OCI-LY1 (cell line): ENCODE measurements around the gene CPN2.

Experiments
- H2AFZ ChIP-seq: fragments of 200-600 bp; sonication (generic), shearing (Covaris generic); 2 replicates; pipeline ENCODE4 v1.6.0; 2014; ENCODE audit warnings: antibody characterized with exemption, mild to moderate bottlenecking, low read length
- H3F3A ChIP-seq: fragments of 200-600 bp; sonication (generic), shearing (Covaris generic); 2 replicates; pipeline ENCODE4 v1.6.0; 2014; ENCODE audit warnings: mild to moderate bottlenecking, antibody characterized with exemption, low read length, moderate library complexity; ENCODE audit not compliant: insufficient read depth
- H3K27ac ChIP-seq: fragments of 200-600 bp; sonication (generic); 2 replicates; pipeline ENCODE4 v1.5.1; 2014; ENCODE audit warnings: low read length, mixed run types, mild to moderate bottlenecking, low read depth; ENCODE audit not compliant: poor library complexity, severe bottlenecking
- H3K27me3 ChIP-seq: fragments of 200-600 bp; sonication (generic); 2 replicates; pipeline ENCODE4 v1.6.0; 2014; ENCODE audit warnings: antibody characterized with exemption, mild to moderate bottlenecking, low read length, moderate library complexity; ENCODE audit not compliant: insufficient read depth
- H3K36me3 ChIP-seq: fragments of 200-600 bp; sonication (generic); 2 replicates; pipeline ENCODE4 v1.6.1; 2014; ENCODE audit warnings: mild to moderate bottlenecking, antibody characterized with exemption, low read length, moderate library complexity, mixed read lengths; ENCODE audit not compliant: insufficient read depth
- H3K4me1 ChIP-seq: fragments of 200-600 bp; sonication (generic); 2 replicates; pipeline ENCODE4 v1.5.1; 2014; ENCODE audit warnings: mild to moderate bottlenecking, low read length, moderate library complexity; ENCODE audit not compliant: insufficient read depth, severe bottlenecking
- H3K4me2 ChIP-seq: fragments of 200-600 bp; sonication (generic), shearing (Covaris generic); 2 replicates; pipeline ENCODE4 v1.6.1; 2014; ENCODE audit warnings: low read length
- H3K4me3 ChIP-seq: fragments of 200-600 bp; sonication (generic); 2 replicates; pipeline ENCODE4 v1.5.1; 2014; ENCODE audit warnings: low read length, low read depth, mild to moderate bottlenecking, mixed read lengths; ENCODE audit not compliant: poor library complexity, severe bottlenecking
- H3K79me2 ChIP-seq: fragments of 200-600 bp; shearing (Covaris generic); 2 replicates; pipeline ENCODE4 v1.6.1; 2016; ENCODE audit warnings: mixed run types, low read length, mixed read lengths; ENCODE audit not compliant: insufficient read depth
- H3K9ac ChIP-seq: fragments of 200-600 bp; sonication (generic), shearing (Covaris generic); 2 replicates; pipeline ENCODE4 v1.6.1; 2014; ENCODE audit warnings: mild to moderate bottlenecking, low read length, mixed read lengths
- H3K9me2 ChIP-seq: fragments of 200-600 bp; sonication (generic), shearing (Covaris generic); 2 replicates; pipeline ENCODE4 v1.6.1; 2014; ENCODE audit warnings: low read depth, mild to moderate bottlenecking, low read length, mixed read lengths
- H3K9me3 ChIP-seq: fragments of 200-600 bp; shearing (Covaris generic); 2 replicates; pipeline ENCODE4 v1.6.1; 2014; ENCODE audit warnings: low read length, mixed read lengths
- H4K20me1 ChIP-seq: fragments of 200-600 bp; sonication (generic), shearing (Covaris generic); 2 replicates; pipeline ENCODE4 v1.6.0; 2016; ENCODE audit warnings: mild to moderate bottlenecking, low read length; ENCODE audit not compliant: insufficient read depth
- EZH2 ChIP-seq: fragments of 200-600 bp; sonication (generic), shearing (Covaris generic); IDR thresholded peaks from 2 replicates; pipeline ENCODE4 v1.8.0; 2017; ENCODE audit warnings: borderline replicate concordance, mixed run types, mild to moderate bottlenecking, antibody characterized with exemption, low read length, moderate library complexity, mixed read lengths
- TF ChIP-seq, protein P1 (sequence below): fragments of 200-600 bp; sonication (generic), shearing (Covaris generic); IDR thresholded peaks from 2 replicates; pipeline ENCODE4 v1.5.1; 2017; ENCODE audit warnings: mild to moderate bottlenecking, antibody characterized with exemption, low read length, moderate library complexity, mixed read lengths

Gene CPN2

DNA sequence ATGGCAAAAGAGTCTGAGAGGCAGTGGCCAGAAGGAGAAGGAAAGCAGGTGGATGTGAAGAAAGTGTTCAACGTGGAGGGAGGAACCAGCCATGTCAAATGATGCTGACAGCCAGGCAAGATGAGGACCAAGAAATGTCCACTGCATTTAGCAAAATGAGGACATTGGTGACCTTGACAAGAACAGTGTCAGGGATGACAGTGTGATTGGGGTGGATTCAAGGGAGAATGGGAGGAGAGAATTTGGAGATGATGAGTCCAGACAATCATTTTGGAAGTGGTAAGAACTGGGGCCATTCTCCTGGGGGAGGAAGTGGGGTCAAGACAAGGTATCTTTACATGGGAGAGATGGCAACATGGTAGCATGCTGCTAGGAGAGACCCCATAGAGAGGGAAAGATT is 47.4 kb downstream of the CPN2 start:
- peaks cover 31% of the 10 kb centered on the region; the same call in 1 of the 2 replicates for H3K27me3 ChIP-seq
- no peak overlapping the region for H2AFZ ChIP-seq
- H3K27ac ChIP-seq: no peak overlapping the region
- H3K9me2 ChIP-seq: no peaks in the 10 kb centered on the region
- no peaks in the 10 kb centered on the region for H3K79me2 ChIP-seq
- TF ChIP-seq EZH2: no peak
- TF ChIP-seq, protein P1, sequence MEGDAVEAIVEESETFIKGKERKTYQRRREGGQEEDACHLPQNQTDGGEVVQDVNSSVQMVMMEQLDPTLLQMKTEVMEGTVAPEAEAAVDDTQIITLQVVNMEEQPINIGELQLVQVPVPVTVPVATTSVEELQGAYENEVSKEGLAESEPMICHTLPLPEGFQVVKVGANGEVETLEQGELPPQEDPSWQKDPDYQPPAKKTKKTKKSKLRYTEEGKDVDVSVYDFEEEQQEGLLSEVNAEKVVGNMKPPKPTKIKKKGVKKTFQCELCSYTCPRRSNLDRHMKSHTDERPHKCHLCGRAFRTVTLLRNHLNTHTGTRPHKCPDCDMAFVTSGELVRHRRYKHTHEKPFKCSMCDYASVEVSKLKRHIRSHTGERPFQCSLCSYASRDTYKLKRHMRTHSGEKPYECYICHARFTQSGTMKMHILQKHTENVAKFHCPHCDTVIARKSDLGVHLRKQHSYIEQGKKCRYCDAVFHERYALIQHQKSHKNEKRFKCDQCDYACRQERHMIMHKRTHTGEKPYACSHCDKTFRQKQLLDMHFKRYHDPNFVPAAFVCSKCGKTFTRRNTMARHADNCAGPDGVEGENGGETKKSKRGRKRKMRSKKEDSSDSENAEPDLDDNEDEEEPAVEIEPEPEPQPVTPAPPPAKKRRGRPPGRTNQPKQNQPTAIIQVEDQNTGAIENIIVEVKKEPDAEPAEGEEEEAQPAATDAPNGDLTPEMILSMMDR: no peak
- no peaks in the 10 kb centered on the region for H3K36me3 ChIP-seq
- no peak overlapping the region for H3K4me3 ChIP-seq
- no peaks in the 10 kb centered on the region for H3F3A ChIP-seq
- no peak overlapping the region for H3K9ac ChIP-seq
- peaks cover 11% of the 10 kb centered on the region for H3K4me1 ChIP-seq
- H3K9me3 ChIP-seq: no peaks in the 10 kb centered on the region
- H4K20me1 ChIP-seq: no peaks in the 10 kb centered on the region
- no peak overlapping the region for H3K4me2 ChIP-seq

DNA sequence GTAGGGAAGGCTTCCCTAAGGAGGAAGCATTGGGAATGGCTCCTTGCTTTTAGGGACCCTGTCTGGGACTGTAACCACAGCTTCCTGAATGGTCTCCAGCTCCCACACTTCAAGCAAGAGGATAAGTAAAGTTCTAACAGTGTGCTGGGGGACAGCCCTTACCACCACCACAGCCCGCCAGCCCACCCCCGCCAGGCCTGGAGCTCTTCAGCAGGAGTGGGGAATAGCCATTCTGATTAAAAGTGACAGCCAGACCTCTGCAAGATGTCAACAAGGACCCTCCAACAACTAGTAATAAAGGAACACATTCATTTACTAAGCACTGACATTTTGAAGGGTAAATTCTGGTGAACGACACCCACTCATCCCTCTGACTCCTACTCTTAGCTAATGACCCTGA is 49.4 kb downstream of the CPN2 start:
- H4K20me1 ChIP-seq: no peaks in the 10 kb centered on the region
- H3K79me2 ChIP-seq: no peaks in the 10 kb centered on the region
- no peak overlapping the region for H3K4me2 ChIP-seq
- H3K9ac ChIP-seq: no peak overlapping the region
- no peaks in the 10 kb centered on the region for H3K36me3 ChIP-seq
- no peak overlapping the region for H3K4me3 ChIP-seq
- peaks cover 20% of the 10 kb centered on the region; the same call in 1 of the 2 replicates for H3K27me3 ChIP-seq
- H3K4me1 ChIP-seq: peaks cover 2% of the 10 kb centered on the region
- H3K27ac ChIP-seq: no peak overlapping the region
- no peaks in the 10 kb centered on the region for H3F3A ChIP-seq
- no peak overlapping the region for H2AFZ ChIP-seq
- H3K9me3 ChIP-seq: no peaks in the 10 kb centered on the region
- TF ChIP-seq EZH2: no peak
- TF ChIP-seq, protein P1: no peak
- H3K9me2 ChIP-seq: no peaks in the 10 kb centered on the region

DNA sequence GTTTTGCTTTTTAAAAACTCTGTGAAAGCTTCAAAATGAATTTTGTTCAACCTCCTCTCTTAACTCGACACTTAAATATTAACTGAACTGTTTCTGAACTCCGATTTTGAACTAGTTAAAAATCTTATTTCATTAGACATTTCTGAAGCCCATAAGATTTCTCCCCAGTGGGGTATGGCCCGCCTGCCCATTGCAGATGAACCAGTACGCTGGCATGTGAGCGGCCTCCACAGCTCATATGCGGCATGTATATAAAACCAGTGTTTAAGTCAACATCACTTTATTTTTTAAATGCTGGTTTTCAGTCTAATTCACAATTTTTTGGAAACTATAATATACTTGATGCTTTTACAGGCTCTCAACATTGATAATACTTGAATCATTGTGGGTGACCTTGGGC is 50.2 kb downstream of the CPN2 start:
- Histone ChIP-seq H3F3A (no peaks in the 10 kb centered on the region), H3K9ac (no peak overlapping the region), H3K9me2 (no peaks in the 10 kb centered on the region), H3K9me3 (no peaks in the 10 kb centered on the region), H3K27ac (no peak overlapping the region), H3K79me2 (no peaks in the 10 kb centered on the region), H3K36me3 (no peaks in the 10 kb centered on the region), H3K4me1 (no peaks in the 10 kb centered on the region), H3K4me2 (no peak overlapping the region), H3K27me3 (peaks cover 17% of the 10 kb centered on the region; the same call in 1 of the 2 replicates), H3K4me3 (no peak overlapping the region), H2AFZ (no peak overlapping the region), H4K20me1 (no peaks in the 10 kb centered on the region)
- TF ChIP-seq, protein P1: no peak
- TF ChIP-seq EZH2: no peak
